GM10847 (cell line): ENCODE measurements around the gene ALG12.

ENCODE experiments used
- POLR2A ChIP-seq: IDR thresholded peaks from 2 replicates; pipeline ENCODE4 v1.6.1; 2011; ENCODE audit not compliant: insufficient read length; ENCODE audit errors: extremely low read depth

Gene ALG12

GRCh38 chr22:49961005-49961600 lies 42.9 kb upstream of the ALG12 start:
- no peak for TF ChIP-seq POLR2A

DNA sequence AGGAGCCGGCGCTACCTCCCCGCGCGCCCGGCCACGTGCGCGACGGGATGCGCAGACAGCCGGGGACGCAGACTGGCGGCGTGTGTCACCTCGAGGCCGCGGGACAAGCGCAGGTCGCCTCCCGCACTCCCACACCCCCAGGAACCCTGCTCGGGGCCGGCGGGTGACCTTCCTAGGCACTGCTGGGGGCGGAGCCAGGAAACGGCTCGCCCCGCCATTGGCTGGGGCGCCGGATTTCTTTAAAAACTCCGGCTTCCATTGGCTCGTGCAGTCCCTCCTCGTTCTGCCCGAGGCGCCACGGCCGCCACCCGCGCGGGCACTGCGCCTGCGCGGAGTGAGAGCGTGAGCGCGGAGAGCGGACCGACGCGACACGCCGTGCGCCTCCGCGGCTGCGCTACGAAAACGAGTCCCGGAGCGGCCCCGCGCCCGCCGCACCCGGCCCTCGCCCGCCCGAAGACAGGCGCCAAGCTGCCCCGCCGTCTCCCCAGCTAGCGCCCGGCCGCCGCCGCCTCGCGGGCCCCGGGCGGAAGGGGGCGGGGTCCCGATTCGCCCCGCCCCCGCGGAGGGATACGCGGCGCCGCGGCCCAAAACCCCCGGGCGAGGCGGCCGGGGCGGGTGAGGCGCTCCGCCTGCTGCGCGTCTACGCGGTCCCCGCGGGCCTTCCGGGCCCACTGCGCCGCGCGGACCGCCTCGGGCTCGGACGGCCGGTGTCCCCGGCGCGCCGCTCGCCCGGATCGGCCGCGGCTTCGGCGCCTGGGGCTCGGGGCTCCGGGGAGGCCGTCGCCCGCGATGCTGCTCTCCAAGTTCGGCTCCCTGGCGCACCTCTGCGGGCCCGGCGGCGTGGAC lies 42.1 kb upstream of the ALG12 start, which contains the start of gene PIM3:
Gene PIM3 (plus strand): TSS at position 614 of the 846 bp plus-strand sequence. CDS start 176 bp downstream, at position 790.
- peak; percentile 98 for TF ChIP-seq POLR2A

- no peak for TF ChIP-seq POLR2A
Observed at GRCh38 chr22:49959782-49960158, 41.5 kb upstream of the ALG12 start.

DNA sequence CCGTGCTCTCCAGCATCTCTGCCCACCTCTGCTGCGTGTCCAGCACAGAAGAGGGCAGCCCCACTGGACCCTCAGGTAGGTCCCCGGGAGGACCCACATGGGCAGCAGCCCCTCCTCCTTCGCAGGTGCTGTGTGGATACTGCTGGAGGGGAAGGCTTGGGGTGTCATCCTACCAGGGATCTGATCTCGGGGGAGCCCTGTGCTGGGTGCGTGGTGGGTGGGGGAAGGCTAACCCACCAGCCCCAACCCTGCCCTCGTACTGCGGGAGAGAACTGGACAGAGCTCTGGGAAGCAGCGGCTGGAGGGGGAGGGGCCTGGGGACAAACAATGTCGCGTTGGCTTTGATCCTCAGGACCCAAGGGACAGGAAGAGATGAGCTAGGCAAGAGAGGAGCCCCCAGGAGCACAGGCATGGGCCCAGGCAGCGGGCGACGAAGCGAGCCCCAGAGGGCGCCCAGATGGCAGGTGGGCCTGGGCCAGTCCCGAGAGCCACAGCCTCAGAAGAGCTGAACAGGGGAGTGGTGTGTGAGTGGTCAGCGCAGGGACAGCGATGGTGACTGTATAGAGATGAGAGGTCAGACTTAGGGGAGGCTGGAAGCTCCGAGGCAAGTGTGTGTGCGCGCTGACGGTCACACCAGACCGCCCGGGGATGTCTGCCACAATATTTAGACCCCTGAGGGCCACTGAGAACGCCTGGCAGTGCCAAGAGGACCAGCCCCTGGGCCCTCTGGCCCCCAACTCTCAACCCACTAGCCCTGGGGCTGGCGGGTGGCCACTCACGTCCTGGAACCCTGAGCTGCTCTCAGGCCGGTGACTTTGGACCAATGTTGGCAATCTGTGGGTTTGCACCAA lies 40.9 kb upstream of the ALG12 start:
- TF ChIP-seq POLR2A, result no peak

GRCh38 chr22:49958366-49958921 lies 40.2 kb upstream of the ALG12 start:
- TF ChIP-seq POLR2A, result no peak

DNA sequence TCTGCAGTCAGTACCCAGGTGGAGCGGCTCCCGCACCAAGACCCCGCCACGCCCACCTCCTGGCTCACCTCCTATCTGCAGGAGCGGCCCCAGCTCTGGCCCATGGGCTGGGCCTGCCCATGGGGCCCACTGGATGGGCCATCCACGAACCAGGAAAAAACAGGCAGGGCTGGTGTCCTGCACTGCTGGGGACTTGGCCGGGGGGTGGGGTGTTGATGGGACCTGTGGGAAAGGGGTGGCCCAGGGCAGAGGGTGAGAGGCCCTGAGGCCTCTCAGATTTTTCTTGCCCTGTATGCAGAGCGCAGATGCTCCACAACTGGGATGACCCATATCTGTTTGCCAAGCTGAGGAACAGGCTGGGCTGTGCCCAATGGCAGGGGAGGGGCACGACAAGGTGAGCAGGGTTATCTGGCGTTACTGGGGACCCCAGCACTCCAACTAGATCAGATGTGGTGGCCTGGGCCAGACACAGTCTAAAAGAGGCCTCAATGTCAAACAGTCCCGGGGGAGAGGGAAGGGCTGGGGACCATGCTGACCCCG lies 39.7 kb upstream of the ALG12 start:
- TF ChIP-seq POLR2A, result no peak

- no peak for TF ChIP-seq POLR2A
Observed at GRCh38 chr22:49956914-49957825, 38.9 kb upstream of the ALG12 start.

DNA sequence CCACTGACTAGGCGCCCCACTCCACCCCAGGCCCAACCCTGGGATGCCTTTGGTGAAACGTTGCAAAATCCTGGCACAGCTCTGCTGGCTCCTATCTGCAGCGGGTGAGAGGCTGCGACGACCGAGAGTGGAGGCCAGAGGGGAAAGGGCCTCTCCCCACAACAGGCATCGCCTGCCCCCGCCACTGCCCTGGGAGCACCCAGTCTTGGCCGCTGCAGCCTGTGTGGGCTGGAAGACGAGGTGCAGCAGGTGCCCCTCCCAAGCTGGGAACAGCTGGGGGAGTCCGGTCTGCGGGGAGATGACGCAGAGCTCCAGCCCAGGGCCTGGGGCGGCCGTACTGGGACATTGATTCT lies 38.2 kb upstream of the ALG12 start:
- TF ChIP-seq POLR2A, result no peak

DNA sequence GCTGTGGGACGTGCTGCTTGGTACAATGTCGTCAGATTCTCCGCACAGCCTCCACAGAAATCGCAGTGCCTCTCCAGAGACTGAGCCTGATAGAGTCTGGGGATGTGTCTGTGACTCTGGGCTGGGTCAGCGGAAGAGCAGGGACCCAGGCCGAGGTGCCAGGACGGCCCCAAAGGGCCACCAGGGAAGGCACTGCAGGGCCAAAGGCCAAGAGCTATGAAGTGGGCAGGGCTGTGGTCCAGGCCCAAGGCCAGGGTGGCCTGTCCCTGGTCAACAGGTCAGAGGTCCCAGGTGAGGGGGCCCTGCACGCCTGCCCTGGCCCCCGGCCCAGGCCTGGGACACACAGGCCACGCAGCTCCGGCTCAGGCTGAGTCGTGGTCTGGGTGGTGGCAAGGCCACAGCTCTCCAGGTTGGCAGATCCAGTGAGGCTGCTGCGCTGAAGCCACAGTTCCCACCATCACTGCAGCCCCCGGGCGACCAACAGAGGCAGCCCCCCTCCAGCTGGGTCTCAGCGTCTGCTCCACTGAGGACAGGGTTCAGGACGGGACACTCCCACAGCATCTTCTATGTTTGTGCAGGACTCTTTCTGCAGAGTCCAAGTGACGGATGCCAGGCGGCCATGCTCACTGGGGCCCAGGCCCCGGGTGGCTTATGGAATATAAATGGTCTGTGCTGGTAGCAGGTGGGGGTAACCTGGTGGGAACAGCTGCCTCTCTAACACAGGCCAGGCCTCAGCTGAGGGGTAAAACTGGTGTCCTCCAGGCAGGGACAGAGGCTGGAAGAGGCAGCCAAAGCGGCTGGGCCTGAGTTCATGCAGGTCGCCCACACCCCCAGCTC lies 37.6 kb upstream of the ALG12 start:
- TF ChIP-seq POLR2A, result no peak

- no peak for TF ChIP-seq POLR2A
Observed at GRCh38 chr22:49954991-49955580, 36.8 kb upstream of the ALG12 start.

- TF ChIP-seq POLR2A, result no peak
Observed at GRCh38 chr22:49954354-49954753, 36.1 kb upstream of the ALG12 start.

- TF ChIP-seq POLR2A, result no peak
Observed at GRCh38 chr22:49953680-49954344, 35.6 kb upstream of the ALG12 start.

DNA sequence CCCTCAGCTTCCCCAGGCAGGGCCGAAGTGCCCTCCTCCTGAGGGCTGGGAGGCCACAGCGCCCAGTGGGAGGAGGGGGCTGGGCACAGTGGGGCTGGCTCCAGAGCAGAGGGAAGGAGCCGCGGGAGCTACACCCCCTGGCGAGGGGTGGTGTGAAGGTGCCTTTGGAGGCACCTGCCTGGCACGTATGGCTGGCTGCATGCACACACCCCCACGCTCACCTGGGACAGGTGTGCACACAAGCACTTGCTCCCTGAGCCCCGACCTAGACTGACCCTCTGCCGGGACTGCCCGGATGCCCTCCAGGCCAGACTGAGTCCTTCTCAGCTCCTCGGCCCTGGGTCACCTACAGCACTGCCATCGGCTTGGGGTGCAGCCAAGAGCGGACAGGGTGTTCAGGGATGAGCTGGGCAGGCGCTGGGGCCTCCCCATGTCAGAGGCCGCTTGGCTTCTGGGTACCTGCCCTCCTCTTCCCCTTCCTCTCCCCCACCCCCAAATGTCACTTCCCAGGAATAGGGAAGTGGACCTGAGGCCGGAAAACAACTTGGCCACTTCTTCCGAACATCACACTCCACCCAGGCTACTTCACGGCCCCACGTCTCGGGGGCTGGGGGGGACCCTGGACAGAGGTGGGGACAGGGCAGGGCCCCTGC lies 34.9 kb upstream of the ALG12 start:
- no peak for TF ChIP-seq POLR2A
